ENCODE data around the gene POTEE. TPM values are rescaled to one million over a fixed set of nuclear protein-coding genes. Genes with fewer than 3 reads are reported as not detected.
"Not testable (repeated sequence)": the region's sequence is repeated elsewhere in the genome, so short reads cannot be mapped to it uniquely, and the experiment has no call there.

The POTEE gene
- polyA plus RNA-seq, result under 1 TPM in 1 of 4 donors, not detected in 3; 0.01 TPM
- long read RNA-seq, donor 1, result 0 reads
- long read RNA-seq, donor 2, result 0 reads
- long read RNA-seq, donor 3, result 0 reads
- long read RNA-seq, donor 4, result 0 reads
- long read RNA-seq, donor 5, result 0 reads
- long read RNA-seq, donor 6, result 0 reads
- long read RNA-seq, donor 7, result 0 reads
- long read RNA-seq, donor 8, result 0 reads
- long read RNA-seq, donor 9, result 0 reads
- long read RNA-seq, donor 10, result 0 reads

- 93 to 95% (median 93%) methylated on average over 19 to 25 of the region's 33 CpGs for WGBS, 3 donors
- FAIRE-seq, result not testable (repeated sequence)
These were observed at the start of gene POTEE for GRCh38 chr2:131209030-131209772. POTEE (plus strand) TSS chr2:131209536; CDS start chr2:131218403, 8,867 bp downstream.

GRCh38 chr2:131165562-131165961 lies 43.8 kb upstream of the POTEE start:
- DNase-seq; H3K4me1 ChIP-seq (ENCODE audit: control insufficient read depth in 3 of 3, insufficient read depth in 2 of 3, low read depth in 1 of 3, low read length in 2 of 3); H3K36me3 ChIP-seq (ENCODE audit: control insufficient read depth in 3 of 3, insufficient read depth in 2 of 3, low read depth in 1 of 3, low read length in 3 of 3); FAIRE-seq; H3K4me3 ChIP-seq (ENCODE audit: low read depth in 1 of 3, low read length in 3 of 3); H3K27ac ChIP-seq (ENCODE audit: low read depth in 1 of 3, low read length in 2 of 3); H3K27me3 ChIP-seq (ENCODE audit: control insufficient read depth in 3 of 3, insufficient read depth in 3 of 3, low read length in 3 of 3); H3K9me3 ChIP-seq (ENCODE audit: control insufficient read depth in 2 of 2, insufficient read depth in 1 of 2, low read depth in 1 of 2, low read length in 1 of 2): not testable (repeated sequence)
- WGBS, 3 donors, result 95 to 100% (median 97%) methylated on average over 5 of the region's 5 CpGs

More at GRCh38 chr2:131209030-131209772, at the start of gene POTEE:
- H3K27me3 ChIP-seq (ENCODE audit: control insufficient read depth in 3 of 3, insufficient read depth in 3 of 3, low read length in 3 of 3); DNase-seq; H3K27ac ChIP-seq (ENCODE audit: low read depth in 1 of 3, low read length in 2 of 3); H3K36me3 ChIP-seq (ENCODE audit: control insufficient read depth in 3 of 3, insufficient read depth in 2 of 3, low read depth in 1 of 3, low read length in 3 of 3); H3K4me3 ChIP-seq (ENCODE audit: low read depth in 1 of 3, low read length in 3 of 3); H3K9me3 ChIP-seq (ENCODE audit: control insufficient read depth in 2 of 2, insufficient read depth in 1 of 2, low read depth in 1 of 2, low read length in 1 of 2); H3K4me1 ChIP-seq (ENCODE audit: control insufficient read depth in 3 of 3, insufficient read depth in 2 of 3, low read depth in 1 of 3, low read length in 2 of 3): not testable (repeated sequence)

GRCh38 chr2:131168538-131168937 lies 40.8 kb upstream of the POTEE start:
- Histone ChIP-seq H3K27ac (ENCODE audit: low read depth in 1 of 3, low read length in 2 of 3) (no peak overlapping the region), H3K4me3 (ENCODE audit: low read depth in 1 of 3, low read length in 3 of 3) (no peak overlapping the region), H3K4me1 (ENCODE audit: control insufficient read depth in 3 of 3, insufficient read depth in 2 of 3, low read depth in 1 of 3, low read length in 2 of 3) (no peaks in the 10 kb centered on the region), H3K27me3 (ENCODE audit: control insufficient read depth in 3 of 3, insufficient read depth in 3 of 3, low read length in 3 of 3) (peaks cover 0 to 2% (median 0%) of the 10 kb centered on the region in 3 donors), H3K9me3 (ENCODE audit: control insufficient read depth in 2 of 2, insufficient read depth in 1 of 2, low read depth in 1 of 2, low read length in 1 of 2) (no peaks in the 10 kb centered on the region), H3K36me3 (ENCODE audit: control insufficient read depth in 3 of 3, insufficient read depth in 2 of 3, low read depth in 1 of 3, low read length in 3 of 3) (no peaks in the 10 kb centered on the region)
- 19 to 59% (median 38%) methylated on average over 5 of the region's 5 CpGs for WGBS, 3 donors
- FAIRE-seq (no peak), DNase-seq (peak; percentile 38 to 79)

GRCh38 chr2:131178050-131178449 lies 31.3 kb upstream of the POTEE start:
- H3K9me3 ChIP-seq (ENCODE audit: control insufficient read depth in 2 of 2, insufficient read depth in 1 of 2, low read depth in 1 of 2, low read length in 1 of 2); H3K27me3 ChIP-seq (ENCODE audit: control insufficient read depth in 3 of 3, insufficient read depth in 3 of 3, low read length in 3 of 3); DNase-seq; H3K4me3 ChIP-seq (ENCODE audit: low read depth in 1 of 3, low read length in 3 of 3); H3K27ac ChIP-seq (ENCODE audit: low read depth in 1 of 3, low read length in 2 of 3); H3K4me1 ChIP-seq (ENCODE audit: control insufficient read depth in 3 of 3, insufficient read depth in 2 of 3, low read depth in 1 of 3, low read length in 2 of 3); H3K36me3 ChIP-seq (ENCODE audit: control insufficient read depth in 3 of 3, insufficient read depth in 2 of 3, low read depth in 1 of 3, low read length in 3 of 3); FAIRE-seq: not testable (repeated sequence)
- 74 to 79% (median 76%) methylated on average over 10 of the region's 10 CpGs for WGBS, 3 donors

GRCh38 chr2:131178721-131179418 lies 30.5 kb upstream of the POTEE start:
- H3K9me3 ChIP-seq (ENCODE audit: control insufficient read depth in 2 of 2, insufficient read depth in 1 of 2, low read depth in 1 of 2, low read length in 1 of 2); H3K4me1 ChIP-seq (ENCODE audit: control insufficient read depth in 3 of 3, insufficient read depth in 2 of 3, low read depth in 1 of 3, low read length in 2 of 3); FAIRE-seq; H3K4me3 ChIP-seq (ENCODE audit: low read depth in 1 of 3, low read length in 3 of 3); H3K27me3 ChIP-seq (ENCODE audit: control insufficient read depth in 3 of 3, insufficient read depth in 3 of 3, low read length in 3 of 3); DNase-seq; H3K36me3 ChIP-seq (ENCODE audit: control insufficient read depth in 3 of 3, insufficient read depth in 2 of 3, low read depth in 1 of 3, low read length in 3 of 3); H3K27ac ChIP-seq (ENCODE audit: low read depth in 1 of 3, low read length in 2 of 3): not testable (repeated sequence)
- 78 to 89% (median 88%) methylated on average over 15 of the region's 15 CpGs for WGBS, 3 donors

- FAIRE-seq; H3K9me3 ChIP-seq (ENCODE audit: control insufficient read depth in 2 of 2, insufficient read depth in 1 of 2, low read depth in 1 of 2, low read length in 1 of 2); H3K4me1 ChIP-seq (ENCODE audit: control insufficient read depth in 3 of 3, insufficient read depth in 2 of 3, low read depth in 1 of 3, low read length in 2 of 3); DNase-seq; H3K27ac ChIP-seq (ENCODE audit: low read depth in 1 of 3, low read length in 2 of 3); H3K27me3 ChIP-seq (ENCODE audit: control insufficient read depth in 3 of 3, insufficient read depth in 3 of 3, low read length in 3 of 3); H3K36me3 ChIP-seq (ENCODE audit: control insufficient read depth in 3 of 3, insufficient read depth in 2 of 3, low read depth in 1 of 3, low read length in 3 of 3); H3K4me3 ChIP-seq (ENCODE audit: low read depth in 1 of 3, low read length in 3 of 3): not testable (repeated sequence)
- whole genome bisulfite sequencing, 3 donors, result 77 to 81% (median 79%) methylated on average over 4 of the region's 4 CpGs
These were observed 27.9 kb upstream of the POTEE start for GRCh38 chr2:131181451-131181850.

GRCh38 chr2:131193421-131193820 lies 15.9 kb upstream of the POTEE start:
- not testable (repeated sequence) for H3K27me3 ChIP-seq (ENCODE audit: control insufficient read depth in 3 of 3, insufficient read depth in 3 of 3, low read length in 3 of 3); FAIRE-seq; H3K36me3 ChIP-seq (ENCODE audit: control insufficient read depth in 3 of 3, insufficient read depth in 2 of 3, low read depth in 1 of 3, low read length in 3 of 3); H3K27ac ChIP-seq (ENCODE audit: low read depth in 1 of 3, low read length in 2 of 3); H3K9me3 ChIP-seq (ENCODE audit: control insufficient read depth in 2 of 2, insufficient read depth in 1 of 2, low read depth in 1 of 2, low read length in 1 of 2); H3K4me1 ChIP-seq (ENCODE audit: control insufficient read depth in 3 of 3, insufficient read depth in 2 of 3, low read depth in 1 of 3, low read length in 2 of 3); H3K4me3 ChIP-seq (ENCODE audit: low read depth in 1 of 3, low read length in 3 of 3); DNase-seq
- WGBS, 3 donors, result 17 to 33% (median 23%) methylated on average over 3 of the region's 3 CpGs

GRCh38 chr2:131196186-131196585 lies 13.2 kb upstream of the POTEE start:
- peak in 1 of 2 donors; percentile 1 for DNase-seq
- not testable (repeated sequence) for H3K4me1 ChIP-seq (ENCODE audit: control insufficient read depth in 3 of 3, insufficient read depth in 2 of 3, low read depth in 1 of 3, low read length in 2 of 3); FAIRE-seq; H3K36me3 ChIP-seq (ENCODE audit: control insufficient read depth in 3 of 3, insufficient read depth in 2 of 3, low read depth in 1 of 3, low read length in 3 of 3); H3K27me3 ChIP-seq (ENCODE audit: control insufficient read depth in 3 of 3, insufficient read depth in 3 of 3, low read length in 3 of 3); H3K27ac ChIP-seq (ENCODE audit: low read depth in 1 of 3, low read length in 2 of 3); H3K9me3 ChIP-seq (ENCODE audit: control insufficient read depth in 2 of 2, insufficient read depth in 1 of 2, low read depth in 1 of 2, low read length in 1 of 2); H3K4me3 ChIP-seq (ENCODE audit: low read depth in 1 of 3, low read length in 3 of 3)
- 5 to 34% (median 24%) methylated on average over 2 of the region's 2 CpGs for WGBS, 3 donors

All from small intestine (tissue), 16 donors.